Measurements from ENCODE around the gene IFNL2. TPM values are rescaled to one million over a fixed set of nuclear protein-coding genes. Genes with fewer than 3 reads are reported as not detected.
"Not testable (repeated sequence)": the region's sequence is repeated elsewhere in the genome, so short reads cannot be mapped to it uniquely, and the experiment has no call there.

IFNL2 gene
- total RNA-seq, 1 experiment from 2014 or later = not detected

DNA sequence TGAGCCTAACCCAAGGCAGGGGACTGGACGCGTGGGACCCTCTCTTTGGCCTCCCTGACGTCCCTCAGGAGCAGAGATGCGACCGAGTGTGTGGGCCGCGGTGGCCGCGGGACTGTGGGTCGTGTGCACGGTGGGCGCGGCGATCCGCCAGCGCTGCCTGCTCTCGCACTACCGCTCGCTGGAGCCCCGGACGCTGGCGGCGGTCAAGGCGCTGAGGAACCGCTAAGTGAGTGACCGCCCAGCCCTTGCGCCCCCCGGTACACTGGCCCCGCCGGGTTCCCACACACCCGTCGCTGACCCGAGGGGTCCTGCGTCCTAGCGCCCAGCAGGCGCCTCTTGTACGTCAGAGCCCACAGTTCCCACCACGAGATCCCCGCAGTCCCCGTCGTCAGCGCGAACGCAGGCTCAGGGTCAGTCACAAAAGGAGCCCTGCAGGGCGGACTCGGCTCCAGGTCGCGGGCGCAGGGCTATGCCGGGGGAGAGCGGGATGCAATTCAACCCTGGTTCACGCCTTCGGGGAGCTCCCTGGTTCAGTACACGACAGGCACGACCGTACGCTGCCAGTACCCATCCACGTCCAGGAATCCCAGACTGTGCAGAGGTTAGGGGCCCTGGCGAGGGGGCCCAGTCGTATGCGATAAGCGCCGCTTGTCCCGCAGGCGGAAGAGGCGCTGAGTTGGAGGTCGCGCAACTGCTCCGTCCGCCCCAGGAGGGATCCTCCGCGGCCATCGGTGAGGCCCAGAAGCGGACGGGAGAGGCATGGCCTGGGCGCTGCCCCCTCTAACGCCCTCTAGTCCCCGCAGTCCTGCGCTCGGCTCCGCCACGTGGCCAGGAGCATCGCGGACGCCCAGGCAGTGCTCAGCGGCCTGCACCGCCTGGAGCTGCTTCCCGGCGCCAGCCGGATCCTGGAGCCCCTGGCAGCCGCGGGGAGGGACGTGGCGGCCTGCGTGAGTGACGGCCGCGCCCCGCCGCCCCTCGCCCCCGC, 3.6 kb upstream of the IFNL2 start:
- no peaks in the 10 kb centered on the region for H3K9me3 Mint-ChIP-seq (ENCODE audit: low read depth, unreplicated experiment)
- TF ChIP-seq, protein P1, sequence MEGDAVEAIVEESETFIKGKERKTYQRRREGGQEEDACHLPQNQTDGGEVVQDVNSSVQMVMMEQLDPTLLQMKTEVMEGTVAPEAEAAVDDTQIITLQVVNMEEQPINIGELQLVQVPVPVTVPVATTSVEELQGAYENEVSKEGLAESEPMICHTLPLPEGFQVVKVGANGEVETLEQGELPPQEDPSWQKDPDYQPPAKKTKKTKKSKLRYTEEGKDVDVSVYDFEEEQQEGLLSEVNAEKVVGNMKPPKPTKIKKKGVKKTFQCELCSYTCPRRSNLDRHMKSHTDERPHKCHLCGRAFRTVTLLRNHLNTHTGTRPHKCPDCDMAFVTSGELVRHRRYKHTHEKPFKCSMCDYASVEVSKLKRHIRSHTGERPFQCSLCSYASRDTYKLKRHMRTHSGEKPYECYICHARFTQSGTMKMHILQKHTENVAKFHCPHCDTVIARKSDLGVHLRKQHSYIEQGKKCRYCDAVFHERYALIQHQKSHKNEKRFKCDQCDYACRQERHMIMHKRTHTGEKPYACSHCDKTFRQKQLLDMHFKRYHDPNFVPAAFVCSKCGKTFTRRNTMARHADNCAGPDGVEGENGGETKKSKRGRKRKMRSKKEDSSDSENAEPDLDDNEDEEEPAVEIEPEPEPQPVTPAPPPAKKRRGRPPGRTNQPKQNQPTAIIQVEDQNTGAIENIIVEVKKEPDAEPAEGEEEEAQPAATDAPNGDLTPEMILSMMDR (IDR thresholded peaks at IDR 0.05; ENCODE audit: unreplicated experiment) = no peak
- H3K27me3 Mint-ChIP-seq (ENCODE audit: unreplicated experiment) = peaks cover 46% of the 10 kb centered on the region
- H3K4me3 Mint-ChIP-seq (ENCODE audit: low read depth, unreplicated experiment) = no peak overlapping the region
- CTCF ChIA-PET = no interaction called here
- BruUV-seq (replicated peaks) = no TSS peak
- peaks cover 5% of the 10 kb centered on the region for H3K4me1 Mint-ChIP-seq (ENCODE audit: low read depth, unreplicated experiment)
- H3K27ac Mint-ChIP-seq (ENCODE audit: unreplicated experiment) = no peak overlapping the region
- no peaks in the 10 kb centered on the region for H3K36me3 Mint-ChIP-seq (ENCODE audit: insufficient read depth, unreplicated experiment)
- intact Hi-C loops (cut with micrococcal nuclease; ENCODE audit: unreplicated experiment) = loop anchor here (10.0 kb wide), 1 partner anchor 50 kb away; no protein-coding TSS in a partner anchor
- DNase-seq = no peak

DNA sequence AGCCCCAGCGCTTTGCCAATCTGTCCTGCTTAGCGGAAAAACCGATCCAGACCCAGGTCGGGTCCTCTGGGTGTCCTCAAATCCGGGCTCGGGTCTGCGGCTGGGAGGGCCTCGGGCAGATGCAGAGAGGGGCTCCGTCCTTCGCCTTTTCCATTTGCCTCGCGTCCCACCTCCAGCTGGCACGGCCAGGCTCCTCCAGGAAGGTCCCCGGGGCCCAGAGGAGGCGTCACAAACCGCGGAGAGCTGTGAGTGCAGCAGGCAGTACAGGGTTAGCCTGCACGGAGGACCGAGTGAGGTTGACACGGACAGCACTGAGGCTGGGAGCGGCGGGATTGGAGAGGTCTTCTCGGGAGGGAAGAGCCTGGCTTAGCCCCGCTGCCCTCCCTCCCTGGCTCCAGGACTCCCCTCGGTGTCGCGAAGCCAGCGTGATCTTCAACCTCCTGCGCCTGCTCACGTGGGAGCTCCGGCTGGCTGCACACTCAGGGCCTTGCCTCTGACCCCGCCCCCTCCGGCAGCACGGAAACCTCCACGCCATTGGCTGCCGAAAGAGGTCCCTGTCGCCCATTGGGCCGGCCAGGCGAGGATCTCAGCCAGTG, 2.8 kb upstream of the IFNL2 start:
- no peaks in the 10 kb centered on the region for H3K36me3 Mint-ChIP-seq (ENCODE audit: insufficient read depth, unreplicated experiment)
- TF ChIP-seq, protein P1 (IDR thresholded peaks at IDR 0.05; ENCODE audit: unreplicated experiment) = no peak
- CTCF ChIA-PET = no interaction called here
- H3K27ac Mint-ChIP-seq (ENCODE audit: unreplicated experiment) = no peak overlapping the region
- DNase-seq = no peak
- H3K27me3 Mint-ChIP-seq (ENCODE audit: unreplicated experiment) = peaks cover 54% of the 10 kb centered on the region
- H3K4me1 Mint-ChIP-seq (ENCODE audit: low read depth, unreplicated experiment) = peaks cover 5% of the 10 kb centered on the region
- intact Hi-C loops (cut with micrococcal nuclease; ENCODE audit: unreplicated experiment) = loop anchor here (10.0 kb wide), 1 partner anchor 51 kb away; no protein-coding TSS in a partner anchor
- no TSS peak for BruUV-seq (replicated peaks)
- H3K9me3 Mint-ChIP-seq (ENCODE audit: low read depth, unreplicated experiment) = no peaks in the 10 kb centered on the region
- H3K4me3 Mint-ChIP-seq (ENCODE audit: low read depth, unreplicated experiment) = no peak overlapping the region

DNA sequence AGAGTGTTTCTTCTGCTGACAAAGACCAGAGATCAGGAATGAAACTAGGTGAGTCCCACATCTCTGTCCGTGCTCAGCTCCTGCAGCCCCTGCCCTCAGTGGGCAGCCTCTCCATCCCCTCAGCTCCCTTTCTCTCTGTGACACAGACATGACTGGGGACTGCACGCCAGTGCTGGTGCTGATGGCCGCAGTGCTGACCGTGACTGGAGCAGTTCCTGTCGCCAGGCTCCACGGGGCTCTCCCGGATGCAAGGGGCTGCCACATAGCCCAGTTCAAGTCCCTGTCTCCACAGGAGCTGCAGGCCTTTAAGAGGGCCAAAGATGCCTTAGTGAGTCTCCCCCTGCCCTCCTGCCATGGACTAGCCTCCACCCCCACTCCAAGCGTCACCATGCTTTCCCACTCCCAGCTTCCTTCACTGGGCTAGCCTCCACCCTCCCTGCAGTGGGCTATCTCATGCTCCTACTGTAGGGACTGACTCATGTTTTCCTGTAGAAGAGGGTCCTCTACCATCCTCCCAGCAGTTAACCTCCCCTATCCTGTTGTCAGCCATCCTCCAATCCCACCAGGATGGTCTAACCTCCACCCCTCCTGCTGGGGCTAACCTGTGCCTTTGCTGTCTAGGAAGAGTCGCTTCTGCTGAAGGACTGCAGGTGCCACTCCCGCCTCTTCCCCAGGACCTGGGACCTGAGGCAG, 481 bp downstream of the IFNL2 start:
- H3K4me1 Mint-ChIP-seq (ENCODE audit: low read depth, unreplicated experiment); H3K4me3 Mint-ChIP-seq (ENCODE audit: low read depth, unreplicated experiment); H3K9me3 Mint-ChIP-seq (ENCODE audit: low read depth, unreplicated experiment); DNase-seq; H3K36me3 Mint-ChIP-seq (ENCODE audit: insufficient read depth, unreplicated experiment); CTCF ChIA-PET; BruUV-seq (replicated peaks); H3K27ac Mint-ChIP-seq (ENCODE audit: unreplicated experiment): not testable (repeated sequence)
- intact Hi-C loops (cut with micrococcal nuclease; ENCODE audit: unreplicated experiment) = loop anchor here (10.0 kb wide), 1 partner anchor 54 kb away; no protein-coding TSS in a partner anchor
- peaks cover 43% of the 10 kb centered on the region for H3K27me3 Mint-ChIP-seq (ENCODE audit: unreplicated experiment)

DNA sequence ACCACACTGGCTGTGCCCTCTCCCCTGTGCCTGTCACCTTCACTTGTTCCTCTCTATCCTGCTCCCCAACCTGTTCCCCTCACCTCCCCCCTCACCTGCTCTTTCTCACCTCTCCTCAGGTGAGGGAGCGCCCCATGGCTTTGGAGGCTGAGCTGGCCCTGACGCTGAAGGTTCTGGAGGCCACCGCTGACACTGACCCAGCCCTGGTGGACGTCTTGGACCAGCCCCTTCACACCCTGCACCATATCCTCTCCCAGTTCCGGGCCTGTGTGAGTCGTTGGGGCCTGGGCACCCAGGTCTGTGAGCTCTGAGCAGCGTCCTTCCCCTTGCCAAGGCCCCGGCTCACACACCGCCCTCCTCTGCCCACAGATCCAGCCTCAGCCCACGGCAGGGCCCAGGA, 1.2 kb downstream of the IFNL2 start:
- H3K4me3 Mint-ChIP-seq (ENCODE audit: low read depth, unreplicated experiment); H3K36me3 Mint-ChIP-seq (ENCODE audit: insufficient read depth, unreplicated experiment); H3K27ac Mint-ChIP-seq (ENCODE audit: unreplicated experiment); H3K4me1 Mint-ChIP-seq (ENCODE audit: low read depth, unreplicated experiment); CTCF ChIA-PET; DNase-seq; BruUV-seq (replicated peaks); H3K9me3 Mint-ChIP-seq (ENCODE audit: low read depth, unreplicated experiment): not testable (repeated sequence)
- H3K27me3 Mint-ChIP-seq (ENCODE audit: unreplicated experiment) = peaks cover 36% of the 10 kb centered on the region
- intact Hi-C loops (cut with micrococcal nuclease; ENCODE audit: unreplicated experiment) = loop anchor here (10.0 kb wide), 1 partner anchor 55 kb away; no protein-coding TSS in a partner anchor

Data from Calu3 (cell line).